Middle frontal gyrus (tissue), 1 donor: ENCODE measurements around the gene HINT2.

Experiments used
- DNase-seq: peaks from one replicate; pipeline ENCODE4 v3.0.0-alpha.2; 2015; ENCODE audit warnings: low spot score; ENCODE audit errors: extremely low spot score

HINT2 gene

GRCh38 chr9:35776018-35776417 lies 38.8 kb downstream of the HINT2 start:
- no peak for DNase-seq

GRCh38 chr9:35774907-35775635 lies 39.8 kb downstream of the HINT2 start:
- no peak for DNase-seq

- no peak for DNase-seq
Observed at GRCh38 chr9:35771943-35772342, 42.9 kb downstream of the HINT2 start.

- DNase-seq: no peak
Observed at GRCh38 chr9:35771534-35771933, 43.3 kb downstream of the HINT2 start.

- DNase-seq: no peak
Observed at GRCh38 chr9:35771075-35771433, 43.8 kb downstream of the HINT2 start.

- DNase-seq: no peak
Observed at GRCh38 chr9:35769763-35770162, 45.1 kb downstream of the HINT2 start.

GRCh38 chr9:35767458-35767857 lies 47.4 kb downstream of the HINT2 start:
- DNase-seq: no peak

GRCh38 chr9:35766997-35767396 lies 47.8 kb downstream of the HINT2 start:
- DNase-seq: no peak

GRCh38 chr9:35763803-35764202 lies 51.0 kb downstream of the HINT2 start:
- DNase-seq: no peak

GRCh38 chr9:35763181-35763580 lies 51.7 kb downstream of the HINT2 start:
- no peak for DNase-seq
